Spleen (tissue), 11 donors: ENCODE results near the gene HOXB5. TPM values are rescaled to one million over a fixed set of nuclear protein-coding genes. Genes with fewer than 3 reads are reported as not detected.

Source experiments
- DNase-seq: peaks from one replicate; pipeline ENCODE4 v3.0.0-alpha.2; 2020
- H3K27ac ChIP-seq, 8 donors: fragments of 200-600 bp; sonication (generic) in 7 of 8; 1 replicate in 4 of 8; 2 replicates in 4 of 8; pipeline versions ENCODE4 v1.5.0 to v1.8.0; 2016 to 2021; ENCODE audit warnings: inconsistent platforms in 4 of 8, mild to moderate bottlenecking in 4 of 8, moderate library complexity in 1 of 8
- H3K27me3 ChIP-seq, 7 donors: fragments of 200-600 bp; sonication (generic) in 6 of 7; replicated peaks in 1 of 7; 1 replicate in 4 of 7; 2 replicates in 3 of 7; pipeline versions ENCODE4 v1.5.0 to v1.8.0; 2016 to 2021; ENCODE audit warnings: inconsistent platforms in 3 of 7, mild to moderate bottlenecking in 1 of 7
- H3K36me3 ChIP-seq, 6 donors: fragments of 200-600 bp; sonication (generic) in 5 of 6; 1 replicate in 4 of 6; 2 replicates in 2 of 6; pipeline versions ENCODE4 v1.5.0 to v1.8.0; 2016 to 2021; ENCODE audit warnings: inconsistent platforms in 2 of 6
- H3K4me1 ChIP-seq, 6 donors: fragments of 200-600 bp; sonication (generic) in 5 of 6; 1 replicate in 3 of 6; 2 replicates in 3 of 6; pipeline versions ENCODE4 v1.5.0 to v1.8.0; 2016 to 2021; ENCODE audit warnings: inconsistent platforms in 3 of 6
- H3K4me3 ChIP-seq, 8 donors: fragments of 200-600 bp; sonication (generic) in 7 of 8; 1 replicate in 4 of 8; 2 replicates in 4 of 8; pipeline versions ENCODE4 v1.5.0 to v1.8.0; 2016 to 2021; ENCODE audit warnings: inconsistent platforms in 4 of 8, mild to moderate bottlenecking in 4 of 8, moderate library complexity in 2 of 8
- H3K9me3 ChIP-seq, 8 donors: fragments of 200-600 bp; sonication (generic) in 7 of 8; 1 replicate in 4 of 8; 2 replicates in 4 of 8; pipeline versions ENCODE4 v1.5.0 to v1.8.0; 2016 to 2021; ENCODE audit warnings: inconsistent platforms in 4 of 8
- CTCF ChIP-seq, 11 experiments: fragments of 200-600 bp in 7 of 11; fragments of 450-650 bp in 4 of 11; sonication (generic) in 4 of 11; IDR thresholded peaks in 8 of 11; conservative IDR thresholded peaks in 3 of 11; 1 replicate in 7 of 11; 2 replicates in 4 of 11; pipeline versions ENCODE4 v1.4.0 to v1.8.0; 2016 to 2021; ENCODE audit warnings: antibody characterized with exemption in 11 of 11, inconsistent platforms in 4 of 11, mild to moderate bottlenecking in 1 of 11
- POLR2A ChIP-seq, 3 donors: fragments of 450-650 bp; IDR thresholded peaks; one replicate each; pipeline ENCODE4 v1.5.1; 2017; ENCODE audit warnings: antibody characterized with exemption in 3 of 3, mild to moderate bottlenecking in 1 of 3
- POLR2AphosphoS5 ChIP-seq, 3 donors: sonication (generic); formaldehyde crosslinking; IDR thresholded peaks; one replicate each; pipeline ENCODE4 v1.5.1; 2017; ENCODE audit warnings: antibody characterized with exemption in 3 of 3
- WGBS, 5 donors: extraction: QIAGEN DNeasy Blood & Tissue Kit in 3 of 5; methylation state at CpG; one replicate each; pipeline versions ENCODE4 v1.1.5 to v1.1.7; 2013 to 2018; 5-methylcytosine and 5-hydroxymethylcytosine counted together
- intact Hi-C: fragments of 100-400 bp; cut with DNase I; formaldehyde crosslinking; loops from one replicate; pipeline ENCODE4 v1.15.0; 2023; ENCODE audit warnings: low total_unique reads
- polyA plus RNA-seq, 3 donors: library from polyadenylated mRNA; stranded (reverse); fragments of 200-250 nt; gene quantifications; one replicate each; pipeline ENCODE4 v1.2.1, GENCODE V29; 2013
- total RNA-seq, 7 donors: library from RNA; depleted of rRNA in 3 of 7; stranded (reverse); fragments of >200 nt in 3 of 7; fragmentation: NEBNext Ultra II Directional in 4 of 7; extraction: Animal tissue kit (Norgen Biotek cat#: 25700) in 4 of 7; gene quantifications; one replicate each; pipeline versions ENCODE4 v1.1.0 to v1.2.1, GENCODE V29; 2016 to 2021
- donor health status: healthy with polysubstance abuse.
- donor health status: DM: no; HTN: no; CAD: no; lungs with moderate emphysema.
- donor health status: DM: no; HTN: no; CAD: no.
- donor health status: Bipolar disorder and iron deficiency.
- donor health status: healthy.
- donor health status: DM: no; HTN: no; CAD: no.
- donor health status: DM: yes; HTN: yes; CAD: no.

Gene HOXB5
- total and polyA plus RNA-seq, 10 donors: 0.43 to 2.6 (median 1.1) TPM

GRCh38 chr17:48617471-48618255 lies 24.1 kb upstream of the HOXB5 start:
- Histone ChIP-seq H3K4me3 (no peak overlapping the region), H3K27ac (no peak overlapping the region), H3K9me3 (no peaks in the 10 kb centered on the region), H3K36me3 (no peaks in the 10 kb centered on the region), H3K4me1 (peaks cover 14 to 45% (median 35%) of the 10 kb centered on the region in 6 donors), H3K27me3 (peaks cover 26 to 100% (median 98%) of the 10 kb centered on the region in 7 donors)
- no peak for DNase-seq
- TF ChIP-seq CTCF (IDR thresholded peaks at IDR 0.05 in 8 of 11, conservative IDR thresholded peaks at IDR 0.05 in 3 of 11) (no peak), POLR2AphosphoS5 (IDR thresholded peaks at IDR 0.05) (no peak), POLR2A (IDR thresholded peaks at IDR 0.05) (no peak)
- 7 to 17% (median 11%) methylated on average over 41 to 43 of the region's 43 CpGs for WGBS, 5 donors
- intact Hi-C loops: loop anchor here (10.0 kb wide), 1 partner anchor 463 kb away; no protein-coding TSS in a partner anchor

GRCh38 chr17:48616717-48617470 lies 23.3 kb upstream of the HOXB5 start:
- no peak overlapping the region for H3K4me3 ChIP-seq
- 47 to 62% (median 49%) methylated on average over 15 of the region's 15 CpGs for WGBS, 5 donors
- H3K4me1 ChIP-seq: peaks cover 17 to 53% (median 43%) of the 10 kb centered on the region in 6 donors
- TF ChIP-seq POLR2A (IDR thresholded peaks at IDR 0.05) (no peak), POLR2AphosphoS5 (IDR thresholded peaks at IDR 0.05) (no peak), CTCF (IDR thresholded peaks at IDR 0.05 in 8 of 11, conservative IDR thresholded peaks at IDR 0.05 in 3 of 11) (no peak)
- H3K27me3 ChIP-seq: peaks cover 26 to 100% (median 99%) of the 10 kb centered on the region in 7 donors
- intact Hi-C loops: loop anchor here (10.0 kb wide), 1 partner anchor 462 kb away; no protein-coding TSS in a partner anchor
- no peak overlapping the region for H3K27ac ChIP-seq
- DNase-seq: no peak
- no peaks in the 10 kb centered on the region for H3K9me3 ChIP-seq
- H3K36me3 ChIP-seq: no peaks in the 10 kb centered on the region

- Histone ChIP-seq H3K36me3 (no peaks in the 10 kb centered on the region), H3K27ac (no peak overlapping the region), H3K27me3 (peaks cover 26 to 100% (median 99%) of the 10 kb centered on the region in 7 donors), H3K4me3 (no peak overlapping the region), H3K4me1 (peaks cover 21 to 60% (median 51%) of the 10 kb centered on the region in 6 donors), H3K9me3 (no peaks in the 10 kb centered on the region)
- 38 to 53% (median 46%) methylated on average over 15 to 17 of the region's 17 CpGs for WGBS, 5 donors
- intact Hi-C loops: loop anchor here (10.0 kb wide), 1 partner anchor 461 kb away; no protein-coding TSS in a partner anchor
- no peak for DNase-seq
- no peak for TF ChIP-seq POLR2A (IDR thresholded peaks at IDR 0.05)
- no peak for TF ChIP-seq POLR2AphosphoS5 (IDR thresholded peaks at IDR 0.05)
- no peak for TF ChIP-seq CTCF (IDR thresholded peaks at IDR 0.05 in 8 of 11, conservative IDR thresholded peaks at IDR 0.05 in 3 of 11)
Observed at GRCh38 chr17:48615963-48616716, 22.6 kb upstream of the HOXB5 start.
